Thyroid gland (tissue), 4 donors: ENCODE data around the gene AHR.

Source experiments
- POLR2A ChIP-seq, 2 donors: fragments of 450-650 bp; IDR thresholded peaks; one replicate each; pipeline ENCODE4 v1.6.1; 2017; ENCODE audit warnings: antibody characterized with exemption in 2 of 2, mild to moderate bottlenecking in 2 of 2, moderate library complexity in 1 of 2
- TF ChIP-seq, protein P1 (sequence below), 6 experiments: fragments of 200-600 bp in 3 of 6; fragments of 450-650 bp in 3 of 6; sonication (generic) in 3 of 6; IDR thresholded peaks; one replicate each; pipeline ENCODE4 v1.5.1; 2016 to 2019; ENCODE audit warnings: antibody characterized with exemption in 6 of 6, mild to moderate bottlenecking in 2 of 6, inconsistent platforms in 1 of 6, moderate library complexity in 1 of 6

DNA sequence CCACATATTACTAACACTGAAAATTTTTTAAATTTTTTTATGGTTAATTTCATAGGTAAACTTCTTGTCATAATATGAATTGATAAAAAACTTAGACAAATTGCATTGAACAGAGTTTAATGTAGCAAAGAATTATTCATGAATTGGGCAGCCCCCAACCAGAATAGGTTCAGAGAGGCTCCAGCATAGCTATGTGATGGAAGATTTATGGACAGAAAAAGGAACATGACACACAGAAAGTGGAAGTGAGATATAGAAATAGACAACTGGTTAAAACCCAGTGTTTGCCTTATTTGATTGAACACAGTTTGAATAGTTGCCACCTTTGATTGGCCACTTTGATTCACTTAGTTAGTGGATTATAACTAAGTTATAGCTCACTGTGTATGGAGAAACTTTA lies 87.2 kb downstream of the AHR start:
- TF ChIP-seq, protein P1, sequence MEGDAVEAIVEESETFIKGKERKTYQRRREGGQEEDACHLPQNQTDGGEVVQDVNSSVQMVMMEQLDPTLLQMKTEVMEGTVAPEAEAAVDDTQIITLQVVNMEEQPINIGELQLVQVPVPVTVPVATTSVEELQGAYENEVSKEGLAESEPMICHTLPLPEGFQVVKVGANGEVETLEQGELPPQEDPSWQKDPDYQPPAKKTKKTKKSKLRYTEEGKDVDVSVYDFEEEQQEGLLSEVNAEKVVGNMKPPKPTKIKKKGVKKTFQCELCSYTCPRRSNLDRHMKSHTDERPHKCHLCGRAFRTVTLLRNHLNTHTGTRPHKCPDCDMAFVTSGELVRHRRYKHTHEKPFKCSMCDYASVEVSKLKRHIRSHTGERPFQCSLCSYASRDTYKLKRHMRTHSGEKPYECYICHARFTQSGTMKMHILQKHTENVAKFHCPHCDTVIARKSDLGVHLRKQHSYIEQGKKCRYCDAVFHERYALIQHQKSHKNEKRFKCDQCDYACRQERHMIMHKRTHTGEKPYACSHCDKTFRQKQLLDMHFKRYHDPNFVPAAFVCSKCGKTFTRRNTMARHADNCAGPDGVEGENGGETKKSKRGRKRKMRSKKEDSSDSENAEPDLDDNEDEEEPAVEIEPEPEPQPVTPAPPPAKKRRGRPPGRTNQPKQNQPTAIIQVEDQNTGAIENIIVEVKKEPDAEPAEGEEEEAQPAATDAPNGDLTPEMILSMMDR (IDR thresholded peaks at IDR 0.05): no peak
- TF ChIP-seq POLR2A (IDR thresholded peaks at IDR 0.05): no peak
